Fibroblast of gingiva (primary cell): ENCODE measurements around the gene CLNK.

Source experiments
- DNase-seq: peaks from one replicate; pipeline ENCODE4 v3.0.0-alpha.2; 2011; ENCODE audit warnings: low read depth

CLNK gene

DNA sequence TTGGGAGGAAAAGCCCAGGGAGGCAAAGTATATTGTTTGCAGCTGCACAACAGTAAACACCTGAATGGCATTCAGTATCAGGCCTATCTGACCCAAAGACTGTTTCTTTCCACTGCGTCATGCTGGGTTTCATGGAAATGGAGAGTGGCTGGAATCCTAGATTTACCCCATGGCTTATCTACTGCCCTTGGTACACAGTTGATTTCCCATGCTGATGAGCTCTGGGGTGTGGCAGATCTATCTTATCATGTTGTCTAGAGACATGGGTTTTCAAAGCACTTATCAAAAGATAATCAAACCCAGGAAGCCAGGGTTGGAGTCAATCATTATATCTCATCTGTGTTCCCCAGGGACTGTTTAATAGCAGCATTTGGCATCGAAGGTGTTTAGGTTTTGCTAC, 72.1 kb downstream of the CLNK start:
- DNase-seq: no peak

- peak; percentile 35 for DNase-seq
Observed at GRCh38 chr4:10611673-10612072, 72.9 kb downstream of the CLNK start.

DNA sequence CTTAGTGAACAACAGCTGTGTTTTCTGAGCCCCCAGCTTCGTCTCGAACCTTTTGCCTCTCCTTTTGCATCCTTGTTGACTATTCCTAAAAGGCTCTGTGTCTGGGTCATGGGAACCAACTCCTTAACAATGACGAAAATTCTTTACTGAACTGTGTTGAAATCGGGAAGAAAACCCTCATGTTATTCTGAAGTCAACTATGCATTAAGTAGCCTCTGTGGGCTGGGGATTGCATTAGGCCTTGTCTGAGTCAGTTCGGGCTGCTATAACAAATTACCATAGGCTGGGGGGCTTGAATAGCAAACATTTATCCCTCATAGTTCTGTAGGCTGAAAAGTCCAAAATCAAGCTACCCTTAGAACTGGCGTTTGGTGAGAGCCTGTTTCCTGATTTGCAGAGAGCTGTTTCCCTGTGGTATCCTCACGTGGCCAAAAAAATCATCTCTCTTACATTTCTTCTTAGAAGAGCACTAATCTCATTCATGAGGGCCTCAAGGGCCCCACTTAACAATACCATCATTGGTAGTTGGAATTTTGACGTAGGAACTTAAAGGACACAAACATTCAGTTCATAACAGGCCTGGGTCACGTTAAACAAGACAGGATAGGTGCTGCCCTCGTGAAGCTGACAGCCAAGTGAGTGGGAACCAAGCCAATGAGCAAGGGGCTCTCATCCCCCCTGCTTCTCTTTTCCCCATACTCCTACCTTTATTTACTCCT, 75.9 kb downstream of the CLNK start:
- no peak for DNase-seq

DNA sequence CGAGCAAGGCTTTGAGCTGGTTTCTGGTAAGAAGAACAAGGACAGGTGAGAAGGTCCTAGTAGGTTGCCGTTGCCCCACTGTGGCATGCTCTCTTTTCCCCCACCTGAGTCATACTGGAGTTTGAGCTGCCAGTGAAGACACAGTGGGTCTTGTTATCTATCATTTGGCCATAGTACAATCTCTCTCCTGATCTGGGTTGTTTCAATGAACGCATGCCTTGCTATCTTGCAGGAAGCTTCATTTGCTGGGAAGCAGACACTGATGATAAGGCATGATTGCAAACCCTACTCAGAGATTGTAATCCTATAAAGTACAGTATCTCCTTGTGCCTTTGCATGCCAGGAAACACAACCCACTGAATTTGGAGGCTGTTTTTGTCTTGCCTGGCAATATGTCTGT, 77.4 kb downstream of the CLNK start:
- no peak for DNase-seq

DNA sequence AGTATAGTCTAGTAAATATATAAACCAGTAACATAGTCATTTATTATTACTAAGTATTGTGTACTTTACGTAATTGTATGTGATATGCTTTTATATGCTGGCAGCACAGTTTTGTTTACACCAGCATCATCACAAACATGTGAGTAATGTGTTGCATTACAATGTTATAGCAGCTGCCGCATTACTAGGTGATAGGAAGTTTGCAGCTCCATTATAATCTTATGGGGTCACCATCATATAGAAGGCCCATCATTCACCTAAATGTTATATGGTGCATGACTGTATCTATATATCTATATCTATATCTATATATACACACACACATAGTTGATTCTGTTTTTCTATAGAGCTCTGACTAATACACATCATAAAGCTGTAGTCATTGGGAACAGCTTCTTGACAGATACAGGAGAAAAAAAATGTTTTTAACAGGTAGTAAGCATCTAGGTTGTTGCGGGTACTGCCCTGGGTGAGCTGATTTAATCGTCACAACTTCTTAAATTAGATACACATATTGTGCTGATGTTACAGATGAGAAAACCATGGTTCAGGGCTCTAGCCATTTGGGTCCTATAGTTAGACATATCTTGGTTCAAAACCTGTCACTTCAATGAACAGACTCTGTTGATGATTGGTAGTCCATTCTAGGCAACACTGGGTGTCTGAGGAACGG, 77.9 kb downstream of the CLNK start:
- no peak for DNase-seq

- DNase-seq: no peak
Observed at GRCh38 chr4:10605746-10606482, 78.7 kb downstream of the CLNK start.

DNA sequence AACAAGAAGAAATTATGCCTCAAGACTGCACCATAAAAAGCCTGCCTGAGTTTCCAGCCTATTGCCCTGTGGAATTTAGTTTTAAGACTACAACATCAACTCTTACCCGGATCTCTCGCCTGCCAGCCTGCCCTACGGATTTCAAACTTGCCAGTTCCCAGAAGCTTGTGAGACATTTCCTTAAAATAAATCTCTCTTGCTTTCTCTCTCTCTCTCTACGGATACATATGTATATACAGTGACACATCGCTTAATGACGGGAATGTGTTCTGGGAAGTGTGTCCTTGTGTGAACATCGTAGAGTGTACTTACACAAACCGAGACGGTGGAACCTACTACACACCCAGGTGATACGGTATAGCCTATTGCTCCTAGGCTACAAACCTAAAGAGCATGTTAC, 79.5 kb downstream of the CLNK start:
- no peak for DNase-seq

DNA sequence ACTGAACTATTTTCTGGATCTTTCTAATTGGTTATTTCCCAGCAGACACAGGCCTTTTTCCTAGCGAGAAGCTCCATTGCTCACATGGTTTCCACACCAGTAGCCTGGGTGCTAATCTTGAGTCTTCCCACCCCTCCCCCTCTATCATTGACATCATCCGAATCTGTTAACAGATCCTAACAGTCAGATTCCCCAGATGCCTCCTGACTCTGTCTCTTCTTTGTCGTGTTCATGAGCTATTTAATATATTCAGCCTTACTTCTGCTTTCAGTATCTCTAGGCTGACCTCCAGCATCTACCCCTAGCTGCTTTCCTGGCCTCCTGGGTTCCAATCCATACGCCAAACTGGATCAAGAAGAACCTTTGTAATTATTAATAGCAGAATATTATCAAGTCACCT, 85.0 kb downstream of the CLNK start:
- DNase-seq: no peak

DNA sequence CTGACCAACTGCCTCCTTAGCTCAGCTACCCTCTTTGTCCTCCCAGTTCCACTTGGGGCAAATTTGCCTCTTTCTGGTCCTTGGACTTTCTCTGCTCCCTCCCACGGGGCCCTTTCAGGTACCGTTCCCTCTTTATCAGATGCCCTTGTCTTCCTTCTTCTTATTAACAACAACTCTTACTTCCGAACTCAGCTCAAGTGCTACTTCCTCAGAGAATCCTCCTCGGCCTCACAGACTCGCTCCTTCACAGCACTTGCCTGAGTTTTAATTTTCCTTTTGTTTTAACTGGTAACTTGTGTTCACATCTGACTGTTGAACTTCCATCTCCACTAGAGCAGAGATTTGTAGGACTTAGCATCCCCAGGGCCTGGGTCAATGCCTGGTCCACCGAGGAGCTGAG, 85.7 kb downstream of the CLNK start:
- no peak for DNase-seq

DNA sequence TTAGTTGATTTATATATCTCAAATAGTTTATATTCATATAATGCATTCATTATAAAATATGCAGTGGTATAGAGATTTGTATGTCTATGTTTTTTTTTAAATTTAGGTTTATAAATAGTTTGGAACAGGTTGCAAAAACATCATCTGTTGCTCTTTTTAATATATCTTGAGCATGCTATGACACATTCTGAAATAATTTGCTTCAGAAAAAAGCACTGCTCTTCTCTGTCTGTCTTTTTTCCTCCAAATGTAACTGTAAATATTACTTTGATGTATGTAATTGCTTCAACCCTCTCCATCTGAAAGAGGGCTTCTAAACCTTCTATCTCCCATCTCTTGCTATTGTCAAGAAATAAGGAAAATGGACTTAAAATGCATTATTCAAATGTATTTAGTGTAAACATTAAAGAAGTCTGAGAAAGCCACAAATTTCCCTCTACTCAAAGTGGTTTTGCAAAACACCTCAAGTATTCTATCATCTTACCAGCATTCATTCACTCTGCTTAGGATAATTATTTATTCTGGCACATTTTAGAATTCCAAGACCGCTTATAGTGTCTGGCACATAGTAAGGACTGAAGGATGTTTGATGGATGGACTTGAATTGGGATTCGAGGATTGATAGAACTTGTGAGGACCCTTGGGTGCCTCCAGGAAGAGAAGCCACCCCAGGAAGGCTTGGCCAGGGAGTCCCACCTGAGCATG, 87.8 kb downstream of the CLNK start:
- DNase-seq: no peak

DNA sequence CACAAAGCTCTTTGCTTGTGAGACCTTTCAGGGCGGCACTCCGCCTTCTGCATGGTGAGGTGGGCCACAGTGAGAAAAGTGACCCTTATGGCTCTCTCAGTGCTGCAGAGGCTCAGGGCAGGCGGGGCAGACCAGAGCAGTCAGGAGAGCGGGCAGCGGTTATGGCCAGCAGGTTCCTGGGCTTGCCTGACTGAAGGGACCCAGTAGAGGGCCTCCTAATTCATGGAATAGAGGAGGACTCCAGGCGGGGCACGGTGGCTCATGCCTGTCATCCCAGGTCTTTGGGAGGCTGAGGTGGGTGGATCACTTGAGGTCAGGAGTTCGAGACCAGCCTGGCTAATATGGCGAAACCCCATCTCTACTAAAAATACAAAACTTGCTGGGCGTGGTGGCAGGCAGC, 91.4 kb downstream of the CLNK start:
- no peak for DNase-seq

DNA sequence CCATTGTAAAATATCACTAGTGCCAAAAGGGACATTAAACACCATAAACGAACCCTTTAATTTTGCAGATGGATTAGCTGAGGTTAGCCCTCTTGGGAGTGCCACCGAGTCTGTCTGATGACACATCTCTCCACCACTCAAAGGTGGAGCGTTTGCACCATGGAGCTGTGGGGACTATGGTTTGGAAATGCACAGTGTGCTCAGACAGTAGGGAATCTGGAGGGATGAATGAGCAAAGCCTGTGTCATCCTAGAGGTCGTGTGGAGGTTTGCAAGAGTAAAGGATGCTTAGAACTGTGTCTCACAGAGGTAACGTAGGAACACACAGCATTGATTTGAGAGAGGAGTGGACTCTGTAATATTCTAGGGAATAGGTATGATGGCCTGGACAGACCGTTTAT, 93.7 kb downstream of the CLNK start:
- no peak for DNase-seq

DNA sequence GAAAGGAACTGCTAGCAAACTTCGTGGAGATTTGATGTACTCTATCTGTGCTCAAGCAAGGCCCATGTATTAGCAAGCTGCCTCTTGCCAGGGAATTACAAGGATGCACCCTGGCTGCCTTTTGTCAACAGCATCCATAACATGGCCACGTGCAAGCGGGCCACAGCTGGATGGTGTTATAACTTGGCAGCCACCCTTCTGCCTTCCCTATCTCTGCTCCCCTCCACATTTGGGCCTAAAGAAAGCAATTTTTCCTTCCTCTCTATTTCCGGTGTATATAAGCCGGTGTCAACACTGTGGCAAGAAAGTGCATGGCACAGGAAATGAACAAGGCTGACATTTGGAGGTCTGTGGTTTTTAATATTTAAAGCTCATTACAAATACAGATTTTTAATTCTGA, 94.8 kb downstream of the CLNK start:
- no peak for DNase-seq

GRCh38 chr4:10589321-10589720, 95.2 kb downstream of the CLNK start:
- DNase-seq: no peak

- DNase-seq: no peak
Observed at GRCh38 chr4:10587697-10588096, 96.9 kb downstream of the CLNK start.

DNA sequence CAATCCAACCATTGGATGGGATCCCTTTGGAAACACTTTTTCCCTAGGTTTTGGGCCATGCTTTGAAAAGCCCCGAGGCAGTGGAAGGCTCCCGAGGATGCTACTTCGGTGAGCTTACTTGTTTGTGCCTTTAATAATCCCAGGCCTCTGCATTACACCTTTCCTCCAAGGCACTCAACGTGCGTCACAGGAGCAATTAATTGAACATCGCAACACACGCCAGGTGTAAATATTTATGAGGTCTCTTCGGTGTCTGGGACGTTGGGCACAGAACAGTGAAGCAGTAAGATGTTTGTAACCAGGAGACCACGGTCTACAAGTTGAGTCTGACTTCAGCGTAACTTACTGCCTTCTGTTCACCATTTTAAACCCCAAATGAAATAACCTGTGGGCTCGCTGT, 97.3 kb downstream of the CLNK start:
- DNase-seq: no peak

- no peak for DNase-seq
Observed at GRCh38 chr4:10584042-10584441, 100.5 kb downstream of the CLNK start.

DNA sequence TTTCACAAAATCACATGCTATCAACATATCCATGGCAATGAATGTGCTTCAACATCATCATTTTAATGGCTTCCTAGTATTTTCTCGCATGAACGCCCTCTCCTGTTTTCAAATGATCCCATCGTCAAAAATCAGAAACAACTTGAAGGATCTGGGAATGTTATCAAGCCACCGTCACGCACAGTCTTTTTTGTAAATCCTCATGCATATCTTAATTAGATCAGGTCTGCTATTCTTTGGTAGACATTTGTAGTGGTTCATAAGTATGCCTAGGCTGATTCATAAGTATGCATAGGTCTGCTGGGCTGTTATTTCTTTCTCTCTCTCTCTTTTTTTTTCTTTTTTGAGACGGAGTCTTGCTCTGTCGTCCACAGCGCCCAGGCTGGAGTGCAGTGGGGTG, 101.6 kb downstream of the CLNK start:
- no peak for DNase-seq

- peak; percentile 7 for DNase-seq
Observed at GRCh38 chr4:10582059-10582686, 102.4 kb downstream of the CLNK start.

DNA sequence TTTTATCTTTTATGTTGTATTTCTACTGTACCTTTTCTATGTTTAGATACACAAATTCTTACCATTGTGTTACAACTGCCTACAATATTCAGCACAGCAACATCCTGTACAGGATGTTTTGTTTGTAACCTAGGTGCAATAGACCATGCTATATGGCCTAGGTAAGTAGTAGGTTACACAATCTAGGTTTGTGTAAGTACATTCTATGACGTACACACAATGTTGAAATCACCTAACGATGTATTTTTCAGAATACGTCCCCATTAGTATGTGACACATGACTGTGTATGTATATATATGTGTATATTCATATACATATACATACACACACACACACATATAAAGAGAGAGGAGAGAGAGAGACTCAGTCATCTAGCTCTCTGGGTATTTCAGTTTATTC, 103.5 kb downstream of the CLNK start:
- no peak for DNase-seq

- no peak for DNase-seq
Observed at GRCh38 chr4:10579648-10580047, 104.9 kb downstream of the CLNK start.
